AML-193 (cell line): ENCODE results near the gene RNF130.

ENCODE experiments used
- DNase-seq, 2 experiments: peaks; one replicate each; lab custom pipeline; 2025; lab: John Stamatoyannopoulos, UW

Gene RNF130

DNA sequence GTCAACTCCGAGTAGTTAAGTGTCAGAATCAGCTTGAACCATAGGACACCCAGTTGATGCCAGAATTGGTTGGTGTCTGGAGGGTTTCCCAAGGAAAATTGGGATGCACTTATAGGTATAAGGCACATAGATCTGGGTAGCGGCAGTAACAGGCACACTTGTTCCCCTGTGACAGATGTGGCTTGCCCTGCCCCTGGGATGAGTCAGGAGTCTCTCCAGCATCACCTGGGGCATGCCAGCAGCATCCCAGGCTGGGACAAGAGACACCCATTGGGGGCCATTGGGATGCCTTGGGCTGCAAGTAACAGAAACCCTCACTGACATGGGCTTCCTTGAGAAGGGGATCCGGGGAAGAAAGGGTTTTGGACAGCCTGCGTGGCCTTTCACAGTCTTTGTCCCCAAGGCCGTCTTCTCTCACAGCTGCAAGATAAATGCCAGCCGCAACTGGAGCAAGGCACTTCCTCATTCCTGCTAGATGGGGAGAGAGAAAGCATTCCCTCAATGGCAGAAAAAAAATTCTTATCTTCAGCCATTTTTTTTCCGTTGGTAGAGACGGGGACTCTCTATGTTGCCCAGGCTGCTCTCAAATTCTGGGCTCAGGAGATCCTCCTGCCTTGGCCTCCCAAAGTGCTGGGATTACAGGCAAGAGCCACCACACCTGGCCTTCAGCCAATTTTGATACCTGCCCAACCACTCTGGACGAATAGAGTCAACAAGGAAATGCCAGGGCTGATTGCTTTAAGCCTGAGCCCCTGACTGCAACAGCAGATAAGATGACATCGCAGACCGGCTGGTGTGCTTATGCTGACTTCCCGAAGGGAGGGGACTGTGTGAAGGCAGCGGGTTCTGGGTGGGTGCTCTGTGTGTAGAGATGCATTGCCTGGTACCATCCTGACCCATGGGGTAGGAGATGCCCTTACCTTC, 13.3 kb upstream of the RNF130 start:
- DNase-seq, result peak; percentile 47 to 54

DNA sequence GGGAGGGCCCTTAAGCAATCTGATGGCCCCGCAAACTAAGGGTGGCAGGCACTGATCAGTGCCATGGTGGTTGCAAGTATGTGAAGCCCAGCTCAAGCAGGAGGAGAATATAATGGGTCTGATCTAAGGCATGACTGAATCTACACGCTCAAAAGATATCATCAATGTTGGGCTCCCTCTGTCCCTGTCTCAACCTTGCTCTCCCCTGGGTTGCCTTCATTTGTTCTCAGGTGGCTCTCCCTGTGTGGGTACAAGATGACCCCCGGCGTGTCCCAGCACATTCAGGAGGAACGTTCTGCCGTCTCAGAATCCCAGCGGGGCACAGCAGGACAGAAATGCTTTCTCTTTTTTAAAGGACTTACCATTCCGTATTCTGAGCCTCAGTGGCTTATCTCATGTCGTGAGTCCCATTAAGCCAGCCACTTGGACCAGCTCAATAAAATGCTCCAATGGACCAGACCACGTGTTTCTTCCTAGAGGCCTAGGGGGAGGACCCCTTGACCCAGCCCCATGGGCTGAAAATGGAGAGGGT, 12.0 kb upstream of the RNF130 start:
- DNase-seq, result no peak

DNA sequence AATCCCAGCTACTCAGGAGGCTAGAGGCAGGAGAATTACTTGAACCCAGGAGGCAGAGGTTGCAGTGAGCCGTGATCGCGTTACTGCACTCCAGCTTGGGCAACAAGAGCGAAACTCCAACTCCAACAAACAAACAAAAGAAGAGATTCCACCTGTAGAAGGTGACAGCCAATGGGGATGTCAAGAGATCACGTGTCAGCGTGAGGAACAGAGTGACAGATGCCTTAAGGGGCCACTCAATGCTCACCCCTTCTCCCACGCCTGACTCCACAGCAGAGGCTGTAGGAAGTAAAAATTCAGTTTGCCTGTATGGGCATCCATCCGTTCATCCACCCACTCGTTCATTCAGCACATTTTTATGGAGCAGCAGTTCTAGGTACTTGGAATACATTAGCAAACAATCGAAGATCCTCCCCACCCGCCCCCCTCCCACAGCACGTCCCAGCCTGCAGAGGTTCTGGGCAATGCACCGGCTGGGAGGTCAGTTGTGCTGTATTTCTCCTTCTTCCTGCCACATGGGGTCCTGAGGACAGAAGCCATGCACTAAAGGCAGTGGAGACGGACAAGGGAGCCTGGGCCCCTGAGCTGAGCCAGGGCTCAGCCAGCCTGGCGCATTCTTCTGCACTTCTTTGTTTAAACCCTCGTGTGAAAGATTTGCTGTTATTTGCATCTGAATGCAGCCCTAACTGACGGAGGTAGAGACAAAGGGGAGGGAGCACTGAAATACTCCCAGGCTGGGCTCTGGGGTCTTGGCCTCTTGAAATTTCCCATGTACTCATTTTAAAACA, 11.3 kb upstream of the RNF130 start:
- no peak for DNase-seq

DNA sequence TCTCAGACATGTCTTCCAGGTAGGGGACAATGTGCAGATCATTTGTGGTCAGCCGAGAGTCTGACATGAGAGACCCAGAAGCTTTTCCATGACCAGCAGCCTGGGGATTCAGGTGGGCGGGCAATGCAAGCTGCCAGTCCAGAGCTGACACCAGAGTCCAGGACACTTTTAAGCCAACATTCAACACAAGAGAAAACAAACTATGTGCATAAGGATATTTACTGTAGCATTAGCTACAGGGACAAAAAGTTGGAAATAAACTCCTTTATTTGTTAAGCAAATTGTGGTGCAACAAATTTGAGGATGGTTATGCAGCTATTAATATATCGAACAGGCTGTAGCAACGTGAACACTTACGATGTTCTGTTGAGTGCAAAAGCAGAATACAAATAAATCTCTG, 9.9 kb upstream of the RNF130 start:
- DNase-seq, result no peak

DNA sequence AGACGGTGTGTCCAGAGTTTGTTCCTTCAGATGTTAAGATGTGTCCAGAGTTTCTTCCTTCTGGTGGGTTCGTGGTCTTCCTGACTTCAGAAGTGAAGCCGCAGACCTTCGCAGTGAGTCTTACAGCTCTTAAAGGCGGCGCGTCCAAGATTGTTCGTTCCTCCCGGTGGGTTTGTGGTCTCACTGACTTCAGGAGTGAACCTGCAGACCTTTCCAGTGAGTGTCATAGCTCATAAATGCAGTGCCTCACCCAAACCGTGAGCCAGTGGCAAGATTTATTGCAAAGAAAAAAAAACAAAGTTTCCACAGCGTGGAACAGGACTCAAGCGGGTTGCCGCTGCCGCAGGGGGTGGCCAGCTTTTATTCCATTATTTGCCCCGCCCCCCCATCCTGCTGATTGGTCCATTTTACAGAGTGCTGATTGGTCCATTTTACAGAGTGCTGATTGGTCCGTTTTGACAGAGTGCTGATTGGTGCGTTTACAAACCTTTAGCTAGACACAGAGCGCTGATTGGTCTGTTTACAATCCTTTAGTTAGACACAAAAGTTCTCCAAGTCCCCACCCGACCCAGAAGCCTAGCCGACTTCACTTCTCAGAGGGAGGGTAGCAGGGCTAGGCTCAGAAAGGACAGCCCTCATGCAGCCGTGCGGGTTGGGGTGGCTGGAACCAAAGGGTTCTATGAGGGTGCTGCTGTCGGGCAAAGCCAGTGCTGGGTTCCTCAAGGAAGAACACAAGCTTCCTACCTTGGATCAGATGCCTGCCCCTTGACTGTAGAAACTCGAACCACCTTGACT, 9.1 kb upstream of the RNF130 start:
- DNase-seq, result no peak

DNA sequence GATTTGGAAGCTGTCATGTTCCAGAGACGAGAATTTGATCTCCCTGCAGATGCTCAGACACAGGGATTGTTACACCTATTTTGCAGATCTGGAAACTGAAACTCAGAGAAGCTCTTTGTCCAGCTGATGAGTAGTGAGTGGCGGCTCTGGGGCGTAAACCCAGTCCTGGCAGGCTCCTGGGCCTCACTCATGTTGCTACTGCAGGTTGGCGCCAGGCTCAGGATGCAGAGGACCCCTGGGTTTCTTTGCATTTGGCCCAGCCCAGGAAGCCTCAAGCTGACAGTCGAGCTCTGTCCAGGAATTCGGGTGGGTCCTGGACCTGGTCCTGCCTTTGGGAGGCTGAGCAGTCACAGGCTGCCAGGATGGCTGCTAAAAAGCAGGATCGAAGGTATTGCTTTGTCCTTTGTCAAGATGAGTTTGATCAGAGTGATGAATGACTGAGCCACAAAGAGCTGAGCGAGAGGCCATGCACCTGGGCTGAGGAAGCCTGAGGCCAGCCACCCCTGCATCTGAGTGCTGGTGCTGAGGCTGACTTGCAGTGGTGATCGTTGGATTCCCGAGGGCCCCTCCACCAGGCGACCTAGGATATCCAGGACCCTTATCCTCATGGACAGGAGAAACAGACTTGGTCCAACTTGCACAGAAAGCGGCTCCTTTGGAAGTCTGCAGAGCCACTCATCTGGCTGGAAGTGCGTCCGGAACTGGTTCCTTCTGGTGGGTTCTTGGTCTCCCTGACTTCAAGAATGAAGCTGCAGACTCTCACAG, 8.3 kb upstream of the RNF130 start:
- no peak for DNase-seq

DNA sequence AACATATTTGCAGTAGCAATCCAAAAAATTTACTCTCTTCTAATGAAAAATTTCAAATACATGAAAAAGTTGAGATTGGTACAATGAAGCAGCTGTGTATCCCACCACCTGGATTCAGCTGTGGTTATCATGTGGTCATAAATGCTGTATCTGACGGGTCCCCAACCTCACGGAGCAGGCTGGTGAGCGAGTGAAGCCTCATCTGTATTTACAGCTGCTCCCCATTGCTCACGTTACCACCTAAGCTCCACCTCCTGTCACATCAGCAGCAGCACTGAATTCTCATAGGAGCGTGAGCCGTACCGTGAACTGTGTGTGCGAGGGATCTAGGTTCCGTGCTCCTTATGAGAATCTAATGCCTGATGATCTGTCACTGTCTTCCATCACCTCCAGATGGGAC, 6.8 kb upstream of the RNF130 start:
- DNase-seq, result no peak

DNA sequence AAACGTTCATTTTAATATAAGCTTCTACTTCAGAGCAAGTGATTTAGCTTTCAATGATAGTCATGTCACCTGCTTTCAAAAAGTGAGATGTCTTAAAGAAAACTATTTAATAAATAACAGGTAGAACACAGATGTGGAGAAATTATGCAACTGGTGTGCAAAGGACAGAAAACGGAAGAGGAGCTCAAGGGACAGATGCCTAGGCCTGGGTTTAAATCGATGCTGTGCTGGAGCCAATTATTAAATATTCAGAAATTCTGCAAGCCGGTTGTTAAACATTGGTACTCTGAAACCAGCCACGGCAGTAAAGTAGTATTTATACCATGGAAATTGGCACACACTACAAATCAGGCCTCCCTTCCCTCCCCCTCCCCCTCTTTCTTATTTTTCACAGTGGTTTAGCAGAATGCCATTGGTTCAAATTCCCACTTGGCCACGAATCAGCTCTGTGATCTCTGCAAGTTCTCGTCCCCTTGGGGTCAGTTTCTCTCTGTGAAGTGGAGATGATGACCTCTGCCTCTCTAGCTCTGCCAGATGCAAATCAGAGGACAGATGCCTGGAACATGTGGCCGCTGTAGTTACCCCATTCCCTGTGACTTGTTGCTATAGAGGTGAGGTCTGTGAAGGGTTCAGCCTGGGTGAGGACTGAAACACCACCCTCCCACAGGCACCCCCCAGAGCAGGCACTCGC, 6.2 kb upstream of the RNF130 start:
- no peak for DNase-seq

DNA sequence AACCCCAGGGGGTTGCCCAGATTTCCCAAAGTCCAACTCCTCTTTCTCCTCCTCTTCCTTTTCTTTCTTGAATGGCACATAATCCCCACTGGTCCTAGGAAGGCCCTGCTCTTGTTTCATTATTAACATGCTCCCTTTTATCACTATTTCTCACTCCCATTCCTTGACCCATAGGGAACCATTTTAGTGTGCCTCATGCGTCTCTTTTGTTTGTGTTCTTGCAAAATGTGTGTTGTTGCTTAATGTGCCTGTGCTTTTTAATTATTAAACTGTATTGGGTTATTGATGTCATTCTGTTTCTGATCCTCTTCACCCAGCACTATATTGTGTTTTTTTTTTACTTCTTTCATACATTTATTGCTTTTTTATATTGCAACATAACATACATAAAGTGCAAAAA, 4.1 kb upstream of the RNF130 start:
- DNase-seq, result no peak

DNA sequence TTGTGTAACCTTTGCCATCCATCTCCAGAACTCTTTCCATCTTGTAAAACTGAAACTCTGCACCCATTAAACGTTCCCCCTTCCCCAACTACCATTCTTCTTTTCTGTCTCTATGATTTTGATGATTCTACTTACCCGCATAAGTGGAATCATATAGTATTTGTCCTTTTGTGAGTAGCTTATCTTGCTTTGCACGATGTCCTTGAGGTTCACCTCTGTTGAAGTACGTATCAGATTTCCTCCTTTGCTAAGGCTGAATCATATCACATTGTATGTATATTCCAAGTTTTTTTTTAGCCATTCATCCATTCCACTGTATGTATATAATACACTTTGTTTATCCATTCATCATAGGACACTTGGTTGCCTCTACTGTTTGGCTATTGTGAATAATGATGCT, 2.9 kb upstream of the RNF130 start:
- no peak for DNase-seq

DNA sequence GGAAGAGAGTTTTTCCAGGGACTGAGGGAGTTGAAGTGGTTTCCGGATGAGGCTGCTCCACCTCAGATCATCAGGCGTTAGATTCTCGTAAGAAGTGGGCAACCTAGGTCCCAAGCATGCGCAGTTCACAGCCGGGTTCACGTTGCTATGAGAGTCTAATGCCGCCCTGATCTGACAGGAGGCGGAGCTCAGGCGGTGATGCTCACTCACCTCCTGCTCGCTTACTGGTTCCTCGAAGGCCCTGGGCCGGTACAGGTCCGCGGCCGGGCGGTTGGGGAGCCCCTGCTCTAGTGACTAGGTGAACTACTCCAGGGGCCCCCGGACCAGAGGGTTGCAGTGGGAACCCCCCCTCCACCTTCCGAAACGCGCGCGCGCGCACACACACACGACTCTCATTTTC, 997 bp upstream of the RNF130 start:
- DNase-seq, result no peak

DNA sequence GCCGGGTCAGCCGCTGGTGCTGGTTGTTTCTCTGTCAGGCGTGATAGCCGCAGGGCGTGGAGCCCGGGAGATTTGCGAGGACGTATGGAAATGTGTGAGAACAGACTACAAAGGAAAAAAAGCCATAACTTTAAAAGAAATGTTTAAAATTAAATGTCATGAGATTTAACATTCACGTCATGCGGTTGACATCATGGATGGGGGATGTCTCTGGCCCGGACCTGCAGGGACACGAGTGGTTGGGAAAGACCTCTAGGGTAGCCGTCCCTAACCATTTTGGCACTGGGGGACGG, 643 bp upstream of the RNF130 start:
- DNase-seq, result no peak

DNA sequence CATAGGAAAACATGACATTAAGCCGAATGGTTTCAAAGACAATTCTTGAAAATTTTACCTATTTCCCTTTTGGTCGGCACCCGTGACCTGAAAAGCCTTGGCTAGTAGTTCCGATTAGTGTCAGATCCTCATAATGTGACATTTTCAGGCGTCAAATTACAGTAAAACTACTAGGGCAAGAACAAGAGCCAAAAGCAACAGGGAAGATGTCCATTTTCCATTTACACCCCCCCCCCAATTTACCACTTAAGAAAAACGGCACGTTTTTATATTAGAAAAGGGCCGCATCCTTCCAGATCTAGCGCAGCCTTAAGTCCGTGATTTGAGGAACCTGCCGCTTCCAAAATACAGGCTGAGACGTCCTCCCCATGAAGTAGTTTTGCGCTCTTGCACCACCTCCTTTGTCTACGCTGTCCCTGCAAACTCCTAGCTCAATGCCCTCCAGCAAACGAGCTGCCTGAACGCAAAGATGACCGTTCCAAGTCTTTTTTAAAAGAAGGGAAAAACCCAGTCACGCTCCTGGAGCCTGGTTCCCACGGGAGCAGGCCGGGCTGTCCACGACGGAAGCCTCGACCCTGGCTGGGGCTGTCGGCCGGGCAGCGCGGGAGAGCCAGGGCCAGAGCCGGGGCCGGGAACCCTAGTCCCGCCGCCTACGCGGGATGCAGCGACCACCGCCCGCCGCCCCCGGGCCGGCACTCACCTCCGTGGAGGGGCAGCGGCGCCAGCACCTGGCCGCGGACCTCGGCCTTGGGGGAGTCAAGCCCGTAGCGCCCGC, 616 bp downstream of the RNF130 start:
- DNase-seq, result peak; percentile 62 to 66

DNA sequence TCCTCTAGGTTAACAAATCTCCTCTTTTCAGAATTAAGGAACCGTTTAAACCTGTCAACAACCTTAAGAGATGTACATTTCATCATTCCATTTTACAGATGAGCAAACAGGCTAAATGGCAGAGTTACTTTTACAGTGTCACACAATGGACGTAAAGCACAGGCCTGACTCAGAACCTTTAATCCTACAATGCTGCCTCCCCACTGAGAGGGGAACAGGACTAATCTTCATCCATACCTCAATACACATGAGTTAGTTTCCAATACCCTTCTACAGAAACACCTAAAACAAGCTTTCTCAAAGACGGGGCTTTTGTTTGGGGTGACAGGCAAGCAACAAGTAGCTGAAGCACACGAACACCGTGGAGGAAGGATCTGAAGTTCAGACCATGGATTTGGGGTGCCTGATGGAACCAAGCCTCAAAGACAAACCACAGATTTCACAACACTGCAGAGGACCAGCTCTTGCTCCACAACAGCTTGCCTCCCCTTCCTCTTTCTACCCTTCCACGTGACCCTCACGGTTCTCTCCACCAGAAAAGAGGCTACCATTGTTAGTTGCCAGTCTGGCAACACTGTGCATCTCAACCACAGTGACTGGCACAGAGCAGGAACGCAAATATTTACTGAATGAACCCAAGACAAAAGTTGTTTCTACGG, 1.8 kb downstream of the RNF130 start:
- peak; percentile 98 for DNase-seq

DNA sequence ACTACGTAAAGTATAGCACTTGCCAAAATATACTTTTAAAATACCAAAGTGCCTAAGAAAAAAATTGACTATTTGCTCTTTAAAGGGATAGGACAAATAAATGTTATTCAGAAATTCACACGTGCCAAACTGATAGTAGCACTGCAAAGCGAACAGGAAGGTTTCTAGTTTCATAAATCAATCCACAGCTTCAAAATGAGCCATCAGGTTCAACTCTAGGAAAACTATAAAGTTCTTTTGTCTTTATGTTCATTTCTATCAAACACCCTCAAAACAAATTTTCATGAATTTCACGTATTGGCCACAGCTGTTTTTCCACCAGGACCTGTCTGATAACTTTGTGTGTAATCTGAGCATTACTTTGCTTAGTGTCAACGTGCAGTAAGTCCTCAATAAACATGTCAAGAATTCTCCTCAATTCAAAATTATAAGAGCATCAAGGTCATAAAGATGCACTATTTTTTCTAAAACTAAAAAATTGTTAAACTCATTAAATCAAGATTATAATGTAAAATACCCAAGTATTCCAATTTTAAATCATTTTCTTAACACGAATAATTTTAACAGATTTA, 3.0 kb downstream of the RNF130 start:
- DNase-seq, result no peak

DNA sequence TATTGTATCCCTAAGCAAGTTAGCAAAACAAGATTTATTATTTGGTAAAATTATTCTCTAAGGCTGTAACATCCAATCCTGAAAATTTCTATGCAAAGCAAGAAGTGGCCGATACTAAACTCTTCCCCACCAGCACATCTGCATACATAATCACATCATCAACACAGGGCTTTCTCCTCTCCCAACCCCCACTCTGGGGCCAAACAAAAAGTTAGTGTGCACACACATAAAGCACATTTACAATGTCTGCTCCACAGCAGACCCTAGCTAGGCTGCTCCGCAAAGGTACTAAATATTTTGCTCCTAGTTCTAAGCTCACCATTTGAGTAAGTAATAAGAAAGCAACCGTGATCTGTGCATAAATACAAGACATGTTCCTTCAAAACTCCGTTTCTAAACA, 3.6 kb downstream of the RNF130 start:
- DNase-seq, result no peak

DNA sequence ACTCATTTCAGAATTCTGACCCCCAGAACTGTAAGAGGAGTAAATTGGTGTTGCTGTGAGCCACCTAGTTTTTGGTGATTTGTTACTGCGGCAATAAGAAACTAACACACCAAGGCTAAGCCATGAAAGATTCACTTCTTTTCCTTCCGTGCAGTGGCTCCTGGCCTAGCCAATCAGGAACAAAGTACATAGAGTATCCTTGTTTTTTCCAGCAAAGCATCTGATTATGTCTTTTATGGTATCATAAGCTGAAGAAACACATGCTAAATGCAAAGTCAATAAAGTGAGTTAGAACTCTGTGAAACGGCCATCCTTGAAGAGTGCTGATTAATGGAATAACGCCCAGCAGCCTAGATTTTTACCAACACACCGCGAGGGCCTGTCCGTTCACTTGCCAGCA, 11.4 kb downstream of the RNF130 start:
- DNase-seq, result no peak

DNA sequence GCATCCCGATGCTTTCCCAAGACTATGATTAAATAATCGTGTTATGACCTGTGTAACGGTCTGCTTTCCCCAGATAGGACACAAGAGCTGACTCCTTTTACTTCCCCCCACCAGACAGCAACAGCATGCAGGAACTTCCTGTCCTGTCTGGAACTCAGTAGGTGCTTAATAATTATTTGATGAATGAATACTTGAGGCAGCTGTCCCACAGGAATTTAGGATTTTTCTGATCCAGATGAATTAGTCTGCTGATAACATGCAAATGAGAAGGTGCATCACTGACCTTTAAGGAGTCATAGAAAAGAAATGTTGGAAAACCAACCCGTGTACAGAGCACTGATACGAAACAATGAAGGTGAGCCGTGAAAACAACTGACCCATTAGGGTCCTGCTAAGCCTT, 12.2 kb downstream of the RNF130 start:
- DNase-seq, result no peak

DNA sequence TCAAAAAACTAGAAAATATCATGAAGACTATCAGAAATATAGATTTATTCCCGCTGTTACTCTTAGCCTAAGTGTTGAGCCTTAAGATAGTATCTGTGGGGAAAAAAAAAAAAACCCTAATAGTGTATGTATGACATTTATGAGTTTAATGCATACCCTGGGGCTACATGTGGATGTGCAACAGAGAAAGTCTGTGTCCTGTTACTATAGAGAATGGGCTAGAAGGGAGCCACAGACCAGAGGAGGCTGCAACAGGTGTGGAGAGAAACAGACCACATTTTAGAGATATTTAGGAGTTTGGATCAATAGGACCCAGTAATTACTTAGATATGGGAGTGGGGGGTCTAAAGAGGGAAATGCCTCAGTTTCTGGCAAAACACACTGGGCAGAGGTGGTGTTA, 15.4 kb downstream of the RNF130 start:
- DNase-seq, result no peak
